GM19467 (cell line): ENCODE measurements around the gene CTSW.

ENCODE experiments used
- ATAC-seq: cut with Tn5 transposase; IDR thresholded peaks from one replicate; pipeline ENCODE4 v1.9.1; 2021; ENCODE audit warnings: mild to moderate bottlenecking, moderate library complexity; ENCODE audit not compliant: unreplicated experiment

CTSW gene

GRCh38 chr11:65900125-65900898 lies 20.7 kb downstream of the CTSW start, which contains the start of gene FOSL1:
TSS of gene FOSL1 (minus strand) at chr11:65900388. CDS start at chr11:65900339, 49 bp downstream.
- ATAC-seq: peak; percentile 70

- no peak for ATAC-seq
These were observed 21.2 kb downstream of the CTSW start for GRCh38 chr11:65900899-65901180.

- no peak for ATAC-seq
These were observed 23.4 kb downstream of the CTSW start for GRCh38 chr11:65903068-65903481.

GRCh38 chr11:65903715-65904114 lies 24.1 kb downstream of the CTSW start:
- ATAC-seq: no peak

- no peak for ATAC-seq
These were observed 27.0 kb downstream of the CTSW start for GRCh38 chr11:65906602-65907001.

- ATAC-seq: no peak
These were observed 28.2 kb downstream of the CTSW start for GRCh38 chr11:65907878-65908277.

- no peak for ATAC-seq
These were observed 32.3 kb downstream of the CTSW start for GRCh38 chr11:65911682-65912568.

- ATAC-seq: no peak
These were observed 33.2 kb downstream of the CTSW start for GRCh38 chr11:65912845-65913244.

- no peak for ATAC-seq
These were observed 35.6 kb downstream of the CTSW start for GRCh38 chr11:65915101-65915820.

- no peak for ATAC-seq
These were observed 36.2 kb downstream of the CTSW start for GRCh38 chr11:65915821-65916251.

GRCh38 chr11:65916391-65916790 lies 36.8 kb downstream of the CTSW start:
- no peak for ATAC-seq

GRCh38 chr11:65917077-65917433 lies 37.4 kb downstream of the CTSW start:
- ATAC-seq: no peak

GRCh38 chr11:65917434-65918210 lies 38.0 kb downstream of the CTSW start:
- no peak for ATAC-seq

GRCh38 chr11:65918211-65919140 lies 38.8 kb downstream of the CTSW start, which contains the start of gene C11orf68:
TSS of gene C11orf68 (minus strand) at chr11:65919062. CDS start at chr11:65919031, 31 bp downstream.
- peak; percentile 26 for ATAC-seq

GRCh38 chr11:65919141-65919572 lies 39.5 kb downstream of the CTSW start, which contains the start of gene DRAP1:
TSS of gene DRAP1 (plus strand) at chr11:65919426. CDS start at chr11:65919502, 76 bp downstream.
- ATAC-seq: peak; percentile 77

- ATAC-seq: peak; percentile 29
These were observed 40.1 kb downstream of the CTSW start for GRCh38 chr11:65919573-65920371.

GRCh38 chr11:65920372-65920802 lies 40.8 kb downstream of the CTSW start:
- ATAC-seq: no peak

GRCh38 chr11:65921033-65921555 lies 41.5 kb downstream of the CTSW start:
- no peak for ATAC-seq
